Epithelial cell of proximal tubule (primary cell): ENCODE results near the gene DNMT1. TPM values are rescaled to one million over a fixed set of nuclear protein-coding genes. Genes with fewer than 3 reads are reported as not detected.
A peak's percentile ranks its signal among the peaks of the same experiment; 100 is the strongest.

Source experiments
- DNase-seq: peaks from one replicate; pipeline ENCODE4 v3.0.0-alpha.2; 2011; ENCODE audit warnings: low read depth
- H3K4me3 ChIP-seq: 2 replicates; pipeline ENCODE4 v1.5.1; 2011; ENCODE audit warnings: low read depth, mild to moderate bottlenecking, low read length
- CTCF ChIP-seq: conservative IDR thresholded peaks from 2 replicates; pipeline ENCODE4 v1.5.1; 2012; ENCODE audit warnings: low read depth, mild to moderate bottlenecking, low read length
- total RNA-seq: library from RNA; depleted of rRNA; stranded (reverse); fragments of >200 nt; gene quantifications from 2 replicates; pipeline ENCODE4 v1.2.3, GENCODE V29; 2015

DNMT1 gene
- total RNA-seq, 1 donor from 2014 or later: 154 TPM

DNA sequence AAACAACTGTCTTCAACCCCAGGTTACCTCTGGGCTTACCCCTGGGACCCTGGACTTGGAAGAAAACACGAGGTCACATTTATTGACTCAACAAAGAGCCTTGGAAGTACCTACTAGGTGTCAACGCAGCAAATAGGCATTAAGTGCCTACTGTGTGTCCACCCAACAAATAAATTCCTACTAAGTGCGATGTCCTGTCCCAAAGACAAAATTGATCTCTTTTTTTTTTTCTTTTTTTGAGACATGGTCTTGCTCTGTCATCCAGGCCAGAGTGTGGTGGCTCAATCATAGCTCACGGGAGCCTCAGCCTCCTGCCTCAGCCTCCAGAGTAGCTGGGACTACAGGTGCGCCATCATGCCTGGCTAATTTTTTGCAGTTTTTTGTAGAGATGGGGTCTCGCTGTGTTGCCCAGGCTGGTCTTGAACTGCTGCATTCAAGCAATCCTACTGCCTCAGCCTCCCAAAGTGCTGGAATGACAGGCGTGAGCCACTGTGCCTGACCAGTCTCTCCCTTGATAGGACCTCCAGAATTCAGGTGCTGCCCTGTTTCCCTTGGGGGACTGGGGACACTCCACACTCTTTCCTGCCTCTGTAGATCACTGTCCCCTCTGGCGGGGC is 37.0 kb upstream of the DNMT1 start:
- no peak for TF ChIP-seq CTCF
- H3K4me3 ChIP-seq: peak overlapping the region; percentile 78
- no peak for DNase-seq

DNA sequence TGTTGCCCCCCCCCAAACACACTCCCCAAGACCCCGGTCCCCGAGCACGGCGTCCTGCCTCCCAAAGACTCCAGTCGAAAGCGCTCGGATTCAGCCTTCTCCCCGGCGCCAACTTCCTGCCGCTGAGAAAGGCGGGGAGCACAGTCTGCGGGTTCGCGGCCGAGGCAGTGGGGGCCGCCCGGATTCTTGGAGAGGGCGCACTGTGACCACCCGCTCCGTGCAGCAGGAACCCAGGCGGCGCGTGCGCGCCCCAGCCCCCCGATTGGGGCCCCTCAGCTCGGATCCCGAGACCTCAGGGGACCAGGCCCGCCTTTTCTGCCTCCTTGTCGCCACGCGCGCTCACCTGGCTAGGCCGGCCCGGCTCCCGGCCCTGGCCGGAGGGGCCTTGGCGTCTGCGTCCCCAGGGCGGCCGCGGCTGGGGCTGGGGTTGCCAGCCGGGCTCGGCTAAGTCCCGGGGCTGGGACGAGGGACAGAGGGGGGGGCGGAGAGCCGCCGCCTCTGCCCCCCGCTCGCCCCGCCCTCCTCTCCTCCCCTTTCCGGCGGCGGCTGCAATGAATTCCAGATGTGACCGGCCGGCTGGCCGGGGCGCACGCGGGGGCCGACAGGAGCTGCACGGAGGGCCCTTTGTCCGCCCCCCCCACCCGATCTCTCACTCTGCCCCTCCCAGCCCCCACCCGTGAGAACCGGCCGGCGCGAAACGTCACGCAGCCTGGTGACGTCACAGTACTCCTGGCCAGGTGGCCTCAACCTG is 36.3 kb upstream of the DNMT1 start, which contains the start of gene S1PR2:
Gene S1PR2, minus strand, starts transcription at position 471 of the 751 bp plus-strand sequence. CDS start 6,426 bp downstream, outside the sequence.
- DNase-seq: no peak
- no peak for TF ChIP-seq CTCF
- H3K4me3 ChIP-seq: peak within 1 kb of the TSS; percentile 78

DNA sequence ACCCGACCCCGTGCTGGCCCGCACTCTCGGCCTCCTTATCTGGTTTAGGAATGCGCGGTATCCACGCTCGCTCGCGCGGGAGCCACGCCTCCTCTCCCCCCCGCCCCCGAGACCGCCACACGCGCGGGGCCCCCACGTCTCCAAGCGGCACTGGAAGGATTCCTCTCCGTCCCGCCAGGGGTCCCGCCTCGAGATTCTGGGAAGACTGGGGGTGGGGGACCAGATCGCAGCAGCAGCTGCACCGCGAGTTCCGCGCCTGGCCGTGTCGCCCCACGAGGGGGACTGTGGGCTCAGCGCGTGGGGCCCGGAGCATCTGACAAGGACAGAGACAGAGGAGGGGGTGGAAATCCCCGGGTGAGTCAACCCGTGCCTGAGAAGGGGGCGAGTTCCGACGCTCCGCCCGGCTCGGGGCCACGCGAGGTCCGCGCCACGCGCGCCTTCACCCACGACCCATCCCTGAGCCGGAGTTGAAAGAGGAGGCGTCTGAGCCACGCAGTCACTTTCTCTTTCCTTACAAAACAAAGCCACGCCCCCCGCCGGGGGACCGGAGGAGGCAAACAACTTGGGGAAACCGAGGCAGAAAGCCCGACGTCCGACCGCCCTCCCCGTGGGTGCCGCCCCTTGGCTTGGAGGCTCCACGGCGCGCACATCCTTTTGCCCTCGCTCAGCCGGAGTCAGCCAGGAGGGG is 35.6 kb upstream of the DNMT1 start:
- DNase-seq: no peak
- peak overlapping the region; percentile 78 for H3K4me3 ChIP-seq

GRCh38 chr19:10228920-10229319 is 34.2 kb upstream of the DNMT1 start:
- H3K4me3 ChIP-seq: no peak overlapping the region
- no peak for DNase-seq
- peak; percentile 54 for TF ChIP-seq CTCF

More for the DNA sequence above, 35.6 kb upstream of the DNMT1 start:
- TF ChIP-seq CTCF: no peak

DNA sequence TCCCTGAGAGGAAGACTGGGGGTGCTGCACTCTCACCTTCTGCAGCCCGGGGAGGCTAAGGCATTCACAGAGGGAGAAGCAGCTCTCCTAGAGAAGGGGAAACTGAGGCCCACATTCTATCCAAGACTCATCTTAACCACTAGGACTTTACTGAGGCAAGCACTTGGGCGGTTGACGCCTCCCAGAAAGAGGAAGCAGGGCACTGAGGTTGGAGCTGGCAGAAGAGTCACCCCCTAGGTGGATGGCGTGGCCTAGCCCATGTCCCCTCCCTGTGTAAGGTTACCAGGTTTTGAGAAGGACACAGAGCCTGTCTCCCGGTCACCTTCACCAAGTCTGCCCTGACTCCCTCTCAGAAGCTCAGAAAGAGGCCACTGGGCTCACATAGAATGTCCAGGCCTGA is 33.6 kb upstream of the DNMT1 start:
- no peak for DNase-seq
- H3K4me3 ChIP-seq: no peak overlapping the region
- TF ChIP-seq CTCF: no peak

DNA sequence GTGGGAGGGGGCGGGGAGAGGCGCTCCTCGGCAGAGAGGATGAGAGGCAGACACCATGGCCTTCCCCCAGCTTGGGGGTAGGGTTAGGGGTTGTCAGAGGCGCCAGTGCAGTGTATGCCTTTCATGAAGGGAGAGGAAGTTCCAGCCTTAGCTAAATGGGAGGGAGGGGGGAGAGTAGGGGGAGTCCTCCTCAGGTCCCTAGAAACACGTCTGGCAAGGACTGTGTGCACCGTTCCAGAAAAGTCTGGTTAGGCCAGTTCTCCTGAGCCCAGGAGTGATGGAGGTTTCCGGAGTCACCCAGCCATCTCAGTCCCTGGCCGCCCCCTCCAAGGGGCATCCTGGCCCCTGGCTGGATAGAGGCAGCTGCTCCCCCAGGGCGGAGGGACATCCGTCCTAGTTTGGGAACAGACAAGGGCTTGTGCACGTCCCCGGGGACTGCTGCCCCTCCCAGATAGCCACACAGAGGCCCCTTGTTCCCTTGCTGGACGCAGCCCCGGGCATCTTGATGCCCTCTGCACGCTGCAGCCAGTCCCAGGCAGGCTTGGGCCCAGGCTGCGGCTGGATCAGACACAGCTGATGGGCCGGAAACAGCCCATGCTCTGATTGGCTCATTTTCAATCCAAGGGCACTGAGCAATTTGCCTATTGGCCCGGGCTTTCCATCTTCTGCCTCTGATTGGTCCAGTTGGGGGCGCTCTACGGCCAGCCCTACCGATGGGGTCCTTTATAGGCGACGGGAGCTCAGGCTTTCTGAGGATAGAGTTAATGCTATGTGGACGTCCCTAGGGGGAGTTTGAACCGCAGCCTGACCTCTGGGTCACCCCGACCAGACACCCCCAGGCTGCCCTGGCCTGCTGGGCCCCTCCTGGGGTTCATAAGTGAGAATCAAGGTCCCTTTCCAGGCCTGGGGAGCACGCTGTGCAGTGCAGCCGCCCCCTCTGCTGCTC is 32.5 kb upstream of the DNMT1 start:
- no peak for TF ChIP-seq CTCF
- no peak for DNase-seq
- no peak overlapping the region for H3K4me3 ChIP-seq
